ENCODE measurements around the gene UXS1.
"Not testable (repeated sequence)": the region's sequence is repeated elsewhere in the genome, so short reads cannot be mapped to it uniquely, and the experiment has no call there.

The UXS1 gene

GRCh38 chr2:106193977-106194778 lies at the start of gene UXS1:
UXS1 (minus strand) TSS chr2:106194301; CDS start chr2:106194241, 60 bp downstream.
- TF ChIP-seq CTCF (IDR thresholded peaks at IDR 0.05; ENCODE audit: low read depth, low read length) (no peak), EZH2phosphoT487 (IDR thresholded peaks at IDR 0.05; ENCODE audit: low read depth) (no peak)
- Histone ChIP-seq H3K9ac (ENCODE audit: low read length) (peak within 1 kb of the TSS; percentile 80), H3K4me2 (ENCODE audit: low read length) (peak within 1 kb of the TSS; percentile 99), H2AFZ (ENCODE audit: low read depth, low read length) (peak within 1 kb of the TSS; percentile 60), H3K36me3 (replicated peaks; ENCODE audit: low read depth, low read length) (no peaks in the 10 kb centered on the region), H4K20me1 (ENCODE audit: insufficient read depth, low read length) (peaks cover 9% of the 10 kb centered on the region), H3K27ac (ENCODE audit: low read length) (peak within 1 kb of the TSS; percentile 44), H3K79me2 (ENCODE audit: low read length) (peaks cover 41% of the 10 kb centered on the region), H3K9me3 (ENCODE audit: insufficient read depth, low read length) (no peaks in the 10 kb centered on the region), H3K4me1 (ENCODE audit: low read length) (peaks cover 18% of the 10 kb centered on the region), H3K4me3 (ENCODE audit: low read length) (peak within 1 kb of the TSS; percentile 86), H3K27me3 (ENCODE audit: low read depth, low read length) (no peaks in the 10 kb centered on the region)

- not testable (repeated sequence) for H3K27me3 ChIP-seq (ENCODE audit: low read depth, low read length); H3K9ac ChIP-seq (ENCODE audit: low read length); H2AFZ ChIP-seq (ENCODE audit: low read depth, low read length); H4K20me1 ChIP-seq (ENCODE audit: insufficient read depth, low read length); H3K4me1 ChIP-seq (ENCODE audit: low read length); H3K4me2 ChIP-seq (ENCODE audit: low read length); H3K79me2 ChIP-seq (ENCODE audit: low read length); H3K36me3 ChIP-seq (replicated peaks; ENCODE audit: low read depth, low read length); H3K4me3 ChIP-seq (ENCODE audit: low read length); H3K9me3 ChIP-seq (ENCODE audit: insufficient read depth, low read length); H3K27ac ChIP-seq (ENCODE audit: low read length)
Observed at GRCh38 chr2:106239491-106239890, 45.4 kb upstream of the UXS1 start.

GRCh38 chr2:106235392-106235791 lies 41.3 kb upstream of the UXS1 start:
- H3K79me2 ChIP-seq (ENCODE audit: low read length) = not testable (repeated sequence)

GRCh38 chr2:106233350-106233706 lies 39.2 kb upstream of the UXS1 start:
- Histone ChIP-seq H2AFZ (ENCODE audit: low read depth, low read length) (no peak overlapping the region), H3K27me3 (ENCODE audit: low read depth, low read length) (peaks cover 4% of the 10 kb centered on the region; the same call in 1 of the 2 replicates), H3K4me3 (ENCODE audit: low read length) (no peak overlapping the region), H3K4me2 (ENCODE audit: low read length) (no peak overlapping the region), H4K20me1 (ENCODE audit: insufficient read depth, low read length) (no peaks in the 10 kb centered on the region), H3K4me1 (ENCODE audit: low read length) (no peaks in the 10 kb centered on the region), H3K27ac (ENCODE audit: low read length) (no peak overlapping the region), H3K9ac (ENCODE audit: low read length) (no peak overlapping the region), H3K36me3 (replicated peaks; ENCODE audit: low read depth, low read length) (no peaks in the 10 kb centered on the region), H3K9me3 (ENCODE audit: insufficient read depth, low read length) (no peaks in the 10 kb centered on the region), H3K79me2 (ENCODE audit: low read length) (no peaks in the 10 kb centered on the region)
- TF ChIP-seq CTCF (IDR thresholded peaks at IDR 0.05; ENCODE audit: low read depth, low read length) (no peak), EZH2phosphoT487 (IDR thresholded peaks at IDR 0.05; ENCODE audit: low read depth) (no peak)

More at GRCh38 chr2:106235392-106235791, 41.3 kb upstream of the UXS1 start:
- H3K36me3 ChIP-seq (replicated peaks; ENCODE audit: low read depth, low read length); H3K27ac ChIP-seq (ENCODE audit: low read length); H3K9ac ChIP-seq (ENCODE audit: low read length); H3K4me2 ChIP-seq (ENCODE audit: low read length); H3K4me1 ChIP-seq (ENCODE audit: low read length); H3K9me3 ChIP-seq (ENCODE audit: insufficient read depth, low read length); H4K20me1 ChIP-seq (ENCODE audit: insufficient read depth, low read length); H3K4me3 ChIP-seq (ENCODE audit: low read length); H2AFZ ChIP-seq (ENCODE audit: low read depth, low read length); H3K27me3 ChIP-seq (ENCODE audit: low read depth, low read length): not testable (repeated sequence)

- H3K9me3 ChIP-seq (ENCODE audit: insufficient read depth, low read length) = no peaks in the 10 kb centered on the region
- H3K36me3 ChIP-seq (replicated peaks; ENCODE audit: low read depth, low read length) = no peaks in the 10 kb centered on the region
- H3K27ac ChIP-seq (ENCODE audit: low read length) = no peak overlapping the region
- no peaks in the 10 kb centered on the region for H3K79me2 ChIP-seq (ENCODE audit: low read length)
- H3K4me1 ChIP-seq (ENCODE audit: low read length) = no peaks in the 10 kb centered on the region
- H2AFZ ChIP-seq (ENCODE audit: low read depth, low read length) = no peak overlapping the region
- H3K9ac ChIP-seq (ENCODE audit: low read length) = no peak overlapping the region
- H3K27me3 ChIP-seq (ENCODE audit: low read depth, low read length) = peaks cover 4% of the 10 kb centered on the region; the same call in 1 of the 2 replicates
- TF ChIP-seq CTCF (IDR thresholded peaks at IDR 0.05; ENCODE audit: low read depth, low read length) (no peak), EZH2phosphoT487 (IDR thresholded peaks at IDR 0.05; ENCODE audit: low read depth) (no peak)
- H3K4me2 ChIP-seq (ENCODE audit: low read length) = no peak overlapping the region
- no peaks in the 10 kb centered on the region for H4K20me1 ChIP-seq (ENCODE audit: insufficient read depth, low read length)
- H3K4me3 ChIP-seq (ENCODE audit: low read length) = no peak overlapping the region
Observed at GRCh38 chr2:106232638-106233349, 38.7 kb upstream of the UXS1 start.
